Ishikawa (cell line): Measurements from ENCODE around the gene ATG9A.

Experiments used
- CEBPB ChIP-seq: IDR thresholded peaks from 2 replicates; pipeline ENCODE4 v1.6.1; 2012
- CREB1 ChIP-seq: IDR thresholded peaks from 2 replicates; pipeline ENCODE4 v1.6.1; 2012; ENCODE audit warnings: low read depth
- EGR1 ChIP-seq: IDR thresholded peaks from 2 replicates; pipeline ENCODE4 v1.6.1; 2012
- EP300 ChIP-seq: IDR thresholded peaks from 2 replicates; pipeline ENCODE4 v1.6.1; 2012; ENCODE audit warnings: borderline replicate concordance
- FOXM1 ChIP-seq: IDR thresholded peaks from 2 replicates; pipeline ENCODE4 v1.6.1; 2012; ENCODE audit warnings: low read depth, borderline replicate concordance
- NFIC ChIP-seq: IDR thresholded peaks from 2 replicates; pipeline ENCODE4 v1.6.1; 2012
- RAD21 ChIP-seq: IDR thresholded peaks from 2 replicates; pipeline ENCODE4 v1.6.1; 2012; ENCODE audit warnings: low read depth
- TAF1 ChIP-seq: IDR thresholded peaks from 2 replicates; pipeline ENCODE4 v1.6.1; 2012; ENCODE audit warnings: low read depth, mild to moderate bottlenecking
- TCF12 ChIP-seq: IDR thresholded peaks from 2 replicates; pipeline ENCODE4 v1.6.1; 2012; ENCODE audit warnings: low read depth
- TEAD4 ChIP-seq: IDR thresholded peaks from 2 replicates; pipeline ENCODE4 v1.6.1; 2012
- YY1 ChIP-seq: IDR thresholded peaks from 2 replicates; pipeline ENCODE4 v1.6.1; 2012; ENCODE audit warnings: low read depth
- ZBTB7A ChIP-seq: IDR thresholded peaks from 2 replicates; pipeline ENCODE4 v1.6.1; 2012; ENCODE audit warnings: low read depth
- TF ChIP-seq, protein P1 (sequence below): IDR thresholded peaks from 2 replicates; pipeline ENCODE4 v1.6.1; 2012
- TF ChIP-seq, protein P2 (sequence below): IDR thresholded peaks from 2 replicates; pipeline ENCODE4 v1.6.1; 2012; ENCODE audit warnings: low read depth, mild to moderate bottlenecking
- TF ChIP-seq, protein P3 (sequence below): IDR thresholded peaks from 2 replicates; pipeline ENCODE4 v1.6.1; 2012

The ATG9A gene

GRCh38 chr2:219199470-219200211 lies 29.8 kb downstream of the ATG9A start:
- TF ChIP-seq CEBPB = no peak
- TF ChIP-seq, protein P1, sequence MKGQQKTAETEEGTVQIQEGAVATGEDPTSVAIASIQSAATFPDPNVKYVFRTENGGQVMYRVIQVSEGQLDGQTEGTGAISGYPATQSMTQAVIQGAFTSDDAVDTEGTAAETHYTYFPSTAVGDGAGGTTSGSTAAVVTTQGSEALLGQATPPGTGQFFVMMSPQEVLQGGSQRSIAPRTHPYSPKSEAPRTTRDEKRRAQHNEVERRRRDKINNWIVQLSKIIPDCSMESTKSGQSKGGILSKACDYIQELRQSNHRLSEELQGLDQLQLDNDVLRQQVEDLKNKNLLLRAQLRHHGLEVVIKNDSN = no peak
- TF ChIP-seq, protein P2, sequence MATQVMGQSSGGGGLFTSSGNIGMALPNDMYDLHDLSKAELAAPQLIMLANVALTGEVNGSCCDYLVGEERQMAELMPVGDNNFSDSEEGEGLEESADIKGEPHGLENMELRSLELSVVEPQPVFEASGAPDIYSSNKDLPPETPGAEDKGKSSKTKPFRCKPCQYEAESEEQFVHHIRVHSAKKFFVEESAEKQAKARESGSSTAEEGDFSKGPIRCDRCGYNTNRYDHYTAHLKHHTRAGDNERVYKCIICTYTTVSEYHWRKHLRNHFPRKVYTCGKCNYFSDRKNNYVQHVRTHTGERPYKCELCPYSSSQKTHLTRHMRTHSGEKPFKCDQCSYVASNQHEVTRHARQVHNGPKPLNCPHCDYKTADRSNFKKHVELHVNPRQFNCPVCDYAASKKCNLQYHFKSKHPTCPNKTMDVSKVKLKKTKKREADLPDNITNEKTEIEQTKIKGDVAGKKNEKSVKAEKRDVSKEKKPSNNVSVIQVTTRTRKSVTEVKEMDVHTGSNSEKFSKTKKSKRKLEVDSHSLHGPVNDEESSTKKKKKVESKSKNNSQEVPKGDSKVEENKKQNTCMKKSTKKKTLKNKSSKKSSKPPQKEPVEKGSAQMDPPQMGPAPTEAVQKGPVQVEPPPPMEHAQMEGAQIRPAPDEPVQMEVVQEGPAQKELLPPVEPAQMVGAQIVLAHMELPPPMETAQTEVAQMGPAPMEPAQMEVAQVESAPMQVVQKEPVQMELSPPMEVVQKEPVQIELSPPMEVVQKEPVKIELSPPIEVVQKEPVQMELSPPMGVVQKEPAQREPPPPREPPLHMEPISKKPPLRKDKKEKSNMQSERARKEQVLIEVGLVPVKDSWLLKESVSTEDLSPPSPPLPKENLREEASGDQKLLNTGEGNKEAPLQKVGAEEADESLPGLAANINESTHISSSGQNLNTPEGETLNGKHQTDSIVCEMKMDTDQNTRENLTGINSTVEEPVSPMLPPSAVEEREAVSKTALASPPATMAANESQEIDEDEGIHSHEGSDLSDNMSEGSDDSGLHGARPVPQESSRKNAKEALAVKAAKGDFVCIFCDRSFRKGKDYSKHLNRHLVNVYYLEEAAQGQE = no peak
- TF ChIP-seq EGR1 = no peak
- no peak for TF ChIP-seq ZBTB7A
- no peak for TF ChIP-seq YY1
- TF ChIP-seq FOXM1 = no peak
- no peak for TF ChIP-seq TCF12
- TF ChIP-seq NFIC = no peak
- TF ChIP-seq TEAD4 = no peak
- no peak for TF ChIP-seq CREB1
- no peak for TF ChIP-seq EP300
- TF ChIP-seq TAF1 = no peak
- TF ChIP-seq, protein P3, sequence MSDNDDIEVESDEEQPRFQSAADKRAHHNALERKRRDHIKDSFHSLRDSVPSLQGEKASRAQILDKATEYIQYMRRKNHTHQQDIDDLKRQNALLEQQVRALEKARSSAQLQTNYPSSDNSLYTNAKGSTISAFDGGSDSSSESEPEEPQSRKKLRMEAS = no peak
- no peak for TF ChIP-seq RAD21

- TF ChIP-seq TAF1 (no peak), CEBPB (no peak), CREB1 (no peak), EGR1 (no peak), YY1 (no peak)
- TF ChIP-seq, protein P1 = no peak
- TF ChIP-seq, protein P3 = no peak
Observed at GRCh38 chr2:219198974-219199373, 30.5 kb downstream of the ATG9A start.

DNA sequence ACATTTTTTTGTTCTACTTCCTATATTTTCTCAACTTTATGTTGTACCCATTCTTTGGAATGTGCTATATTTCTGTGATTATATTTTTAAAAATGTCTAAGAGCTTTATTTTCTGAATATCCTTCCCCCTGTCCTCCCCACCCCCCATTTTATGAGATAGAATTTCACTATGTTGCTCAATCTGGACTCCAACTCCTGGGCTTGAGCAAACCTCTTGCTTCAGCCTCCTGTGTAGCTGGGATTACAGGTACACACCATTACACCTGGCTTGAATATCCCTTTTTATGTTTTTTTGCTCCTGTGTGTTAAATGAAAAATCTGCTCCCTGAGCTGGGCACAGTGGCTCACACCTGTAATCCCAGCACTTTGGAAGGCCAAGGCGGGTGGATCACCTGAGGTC lies 32.0 kb downstream of the ATG9A start:
- TF ChIP-seq CEBPB = no peak
- TF ChIP-seq, protein P2 = no peak
- TF ChIP-seq TAF1 = no peak
- TF ChIP-seq FOXM1 = no peak
- no peak for TF ChIP-seq ZBTB7A
- TF ChIP-seq NFIC = no peak
- TF ChIP-seq, protein P1 = no peak
- no peak for TF ChIP-seq TCF12
- no peak for TF ChIP-seq YY1
- no peak for TF ChIP-seq RAD21
- no peak for TF ChIP-seq CREB1
- no peak for TF ChIP-seq EGR1
- TF ChIP-seq, protein P3 = no peak
- no peak for TF ChIP-seq TEAD4
- no peak for TF ChIP-seq EP300

- no peak for TF ChIP-seq TEAD4
- TF ChIP-seq, protein P3 = no peak
- no peak for TF ChIP-seq ZBTB7A
- TF ChIP-seq, protein P1 = no peak
- no peak for TF ChIP-seq CEBPB
- no peak for TF ChIP-seq NFIC
- no peak for TF ChIP-seq EGR1
- TF ChIP-seq, protein P2 = no peak
- no peak for TF ChIP-seq CREB1
- no peak for TF ChIP-seq EP300
- TF ChIP-seq YY1 = no peak
- no peak for TF ChIP-seq FOXM1
- TF ChIP-seq TCF12 = no peak
- no peak for TF ChIP-seq RAD21
- no peak for TF ChIP-seq TAF1
Observed at GRCh38 chr2:219186754-219187456, 42.5 kb downstream of the ATG9A start.
